ENCODE data around the gene AHNAK2.

Gene AHNAK2

GRCh38 chr14:104937694-104938365, 40.3 kb downstream of the AHNAK2 start:
- DNase-seq (ENCODE audit: low read depth), result no peak

- no peak for DNase-seq (ENCODE audit: low read depth)
Observed at GRCh38 chr14:104937161-104937560, 41.0 kb downstream of the AHNAK2 start.

- no peak for DNase-seq (ENCODE audit: low read depth)
Observed at GRCh38 chr14:104936361-104937155, 41.6 kb downstream of the AHNAK2 start.

GRCh38 chr14:104935955-104936354, 42.2 kb downstream of the AHNAK2 start:
- no peak for DNase-seq (ENCODE audit: low read depth)

- DNase-seq (ENCODE audit: low read depth), result no peak
Observed at GRCh38 chr14:104935026-104935650, 43.0 kb downstream of the AHNAK2 start.

- no peak for DNase-seq (ENCODE audit: low read depth)
Observed at GRCh38 chr14:104933746-104934733, 44.1 kb downstream of the AHNAK2 start.

- DNase-seq (ENCODE audit: low read depth), result peak; percentile 63
Observed at GRCh38 chr14:104932676-104933631, 45.2 kb downstream of the AHNAK2 start.

- no peak for DNase-seq (ENCODE audit: low read depth)
Observed at GRCh38 chr14:104931771-104932675, 46.2 kb downstream of the AHNAK2 start.

- no peak for DNase-seq (ENCODE audit: low read depth)
Observed at GRCh38 chr14:104931304-104931770, 46.8 kb downstream of the AHNAK2 start.

GRCh38 chr14:104930526-104931303, 47.5 kb downstream of the AHNAK2 start:
- no peak for DNase-seq (ENCODE audit: low read depth)

GRCh38 chr14:104929268-104930230, 48.6 kb downstream of the AHNAK2 start:
- DNase-seq (ENCODE audit: low read depth), result no peak

GRCh38 chr14:104928391-104929133, 49.6 kb downstream of the AHNAK2 start:
- DNase-seq (ENCODE audit: low read depth), result no peak

GRCh38 chr14:104927901-104928300, 50.3 kb downstream of the AHNAK2 start:
- no peak for DNase-seq (ENCODE audit: low read depth)

GRCh38 chr14:104927432-104927816, 50.8 kb downstream of the AHNAK2 start:
- DNase-seq (ENCODE audit: low read depth), result no peak

- no peak for DNase-seq (ENCODE audit: low read depth)
Observed at GRCh38 chr14:104926619-104927431, 51.3 kb downstream of the AHNAK2 start.
